ENCODE data around the gene TRIM71.
"Not testable (repeated sequence)": the region's sequence is repeated elsewhere in the genome, so short reads cannot be mapped to it uniquely, and the experiment has no call there.

TRIM71 gene

GRCh38 chr3:32939531-32940284, 121.9 kb downstream of the TRIM71 start:
- not testable (repeated sequence) for H3K27ac ChIP-seq (ENCODE audit: low read depth, low read length); H3K27me3 ChIP-seq (ENCODE audit: control insufficient read depth, insufficient read depth, low read length); H3K36me3 ChIP-seq (ENCODE audit: control insufficient read depth, insufficient read depth, low read length); H3K9me3 ChIP-seq (ENCODE audit: control insufficient read depth, insufficient read depth, low read depth, low read length); H3K4me1 ChIP-seq (ENCODE audit: control insufficient read depth, insufficient read depth, low read length); H3K9ac ChIP-seq (ENCODE audit: low read length); H3K4me3 ChIP-seq (ENCODE audit: low read depth, low read length)

- Histone ChIP-seq H3K9ac (ENCODE audit: low read length) (no peak overlapping the region), H3K27ac (ENCODE audit: low read depth, low read length) (no peak overlapping the region), H3K9me3 (ENCODE audit: control insufficient read depth, insufficient read depth, low read depth, low read length) (peaks cover 3% of the 10 kb centered on the region; the same call in 1 of the 2 replicates), H3K36me3 (ENCODE audit: control insufficient read depth, insufficient read depth, low read length) (no peaks in the 10 kb centered on the region), H3K4me3 (ENCODE audit: low read depth, low read length) (no peak overlapping the region), H3K4me1 (ENCODE audit: control insufficient read depth, insufficient read depth, low read length) (no peaks in the 10 kb centered on the region), H3K27me3 (ENCODE audit: control insufficient read depth, insufficient read depth, low read length) (no peaks in the 10 kb centered on the region)
These were observed 122.9 kb downstream of the TRIM71 start for GRCh38 chr3:32940726-32941125.

- Histone ChIP-seq H3K9ac (ENCODE audit: low read length) (no peak overlapping the region), H3K4me1 (ENCODE audit: control insufficient read depth, insufficient read depth, low read length) (no peaks in the 10 kb centered on the region), H3K27ac (ENCODE audit: low read depth, low read length) (no peak overlapping the region), H3K27me3 (ENCODE audit: control insufficient read depth, insufficient read depth, low read length) (no peaks in the 10 kb centered on the region), H3K9me3 (ENCODE audit: control insufficient read depth, insufficient read depth, low read depth, low read length) (no peaks in the 10 kb centered on the region), H3K4me3 (ENCODE audit: low read depth, low read length) (no peak overlapping the region), H3K36me3 (ENCODE audit: control insufficient read depth, insufficient read depth, low read length) (no peaks in the 10 kb centered on the region)
These were observed 127.3 kb downstream of the TRIM71 start for GRCh38 chr3:32945136-32945535.

- not testable (repeated sequence) for H3K4me3 ChIP-seq (ENCODE audit: low read depth, low read length); H3K9me3 ChIP-seq (ENCODE audit: control insufficient read depth, insufficient read depth, low read depth, low read length); H3K9ac ChIP-seq (ENCODE audit: low read length); H3K36me3 ChIP-seq (ENCODE audit: control insufficient read depth, insufficient read depth, low read length); H3K27ac ChIP-seq (ENCODE audit: low read depth, low read length); H3K4me1 ChIP-seq (ENCODE audit: control insufficient read depth, insufficient read depth, low read length); H3K27me3 ChIP-seq (ENCODE audit: control insufficient read depth, insufficient read depth, low read length)
These were observed 127.8 kb downstream of the TRIM71 start for GRCh38 chr3:32945598-32945997.

- H3K9me3 ChIP-seq (ENCODE audit: control insufficient read depth, insufficient read depth, low read depth, low read length): no peaks in the 10 kb centered on the region
- no peak overlapping the region for H3K9ac ChIP-seq (ENCODE audit: low read length)
- H3K27ac ChIP-seq (ENCODE audit: low read depth, low read length): no peak overlapping the region
- H3K4me1 ChIP-seq (ENCODE audit: control insufficient read depth, insufficient read depth, low read length): no peaks in the 10 kb centered on the region
- no peaks in the 10 kb centered on the region for H3K27me3 ChIP-seq (ENCODE audit: control insufficient read depth, insufficient read depth, low read length)
- H3K4me3 ChIP-seq (ENCODE audit: low read depth, low read length): no peak overlapping the region
- H3K36me3 ChIP-seq (ENCODE audit: control insufficient read depth, insufficient read depth, low read length): no peaks in the 10 kb centered on the region
These were observed 129.4 kb downstream of the TRIM71 start for GRCh38 chr3:32946973-32947788.

Data from HUES6 (cell line).